Tibial nerve (tissue), 4 donors: Measurements from ENCODE around the gene MAPK13.

Source experiments
- EP300 ChIP-seq, 2 donors: sonication (generic); formaldehyde crosslinking; IDR thresholded peaks; one replicate each; pipeline ENCODE4 v1.6.1; 2017; ENCODE audit warnings: antibody characterized with exemption in 2 of 2, mild to moderate bottlenecking in 1 of 2
- POLR2A ChIP-seq, 2 donors: fragments of 450-650 bp; IDR thresholded peaks; one replicate each; pipeline ENCODE4 v1.6.1; 2017; ENCODE audit warnings: antibody characterized with exemption in 2 of 2, mild to moderate bottlenecking in 2 of 2, moderate library complexity in 2 of 2
- TF ChIP-seq, protein P1 (sequence below), 5 experiments: fragments of 200-600 bp in 3 of 5; fragments of 450-650 bp in 2 of 5; sonication (generic) in 3 of 5; IDR thresholded peaks; one replicate each; pipeline ENCODE4 v1.5.1; 2016 to 2019; ENCODE audit warnings: antibody characterized with exemption in 5 of 5, mild to moderate bottlenecking in 3 of 5, moderate library complexity in 2 of 5

DNA sequence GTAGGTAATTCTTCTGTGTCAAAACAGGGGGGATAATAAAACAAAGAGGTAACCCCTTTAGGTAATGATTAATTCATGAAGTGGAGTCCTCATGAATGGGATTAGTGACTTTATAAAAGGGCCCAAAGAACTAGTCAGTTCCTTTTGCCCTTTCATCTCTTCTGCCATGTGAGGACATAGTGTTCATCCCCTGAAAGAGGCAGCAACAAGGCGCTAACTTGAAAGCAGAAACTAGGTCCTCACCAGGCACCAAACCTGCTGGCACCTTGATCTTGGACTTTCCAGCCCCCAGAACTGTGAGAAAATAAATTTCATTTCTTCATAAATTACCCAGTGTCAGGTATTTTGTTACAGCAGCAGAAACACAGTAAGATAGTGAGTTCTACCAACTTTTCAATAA lies 49.8 kb downstream of the MAPK13 start:
- TF ChIP-seq, protein P1, sequence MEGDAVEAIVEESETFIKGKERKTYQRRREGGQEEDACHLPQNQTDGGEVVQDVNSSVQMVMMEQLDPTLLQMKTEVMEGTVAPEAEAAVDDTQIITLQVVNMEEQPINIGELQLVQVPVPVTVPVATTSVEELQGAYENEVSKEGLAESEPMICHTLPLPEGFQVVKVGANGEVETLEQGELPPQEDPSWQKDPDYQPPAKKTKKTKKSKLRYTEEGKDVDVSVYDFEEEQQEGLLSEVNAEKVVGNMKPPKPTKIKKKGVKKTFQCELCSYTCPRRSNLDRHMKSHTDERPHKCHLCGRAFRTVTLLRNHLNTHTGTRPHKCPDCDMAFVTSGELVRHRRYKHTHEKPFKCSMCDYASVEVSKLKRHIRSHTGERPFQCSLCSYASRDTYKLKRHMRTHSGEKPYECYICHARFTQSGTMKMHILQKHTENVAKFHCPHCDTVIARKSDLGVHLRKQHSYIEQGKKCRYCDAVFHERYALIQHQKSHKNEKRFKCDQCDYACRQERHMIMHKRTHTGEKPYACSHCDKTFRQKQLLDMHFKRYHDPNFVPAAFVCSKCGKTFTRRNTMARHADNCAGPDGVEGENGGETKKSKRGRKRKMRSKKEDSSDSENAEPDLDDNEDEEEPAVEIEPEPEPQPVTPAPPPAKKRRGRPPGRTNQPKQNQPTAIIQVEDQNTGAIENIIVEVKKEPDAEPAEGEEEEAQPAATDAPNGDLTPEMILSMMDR (IDR thresholded peaks at IDR 0.05) = no peak
- TF ChIP-seq POLR2A (IDR thresholded peaks at IDR 0.05) (no peak), EP300 (IDR thresholded peaks at IDR 0.05) (no peak)
